Activated T-cell treated with anti-CD3 and anti-CD28 coated beads, Interleukin-2, amount 50 U/mL, for 24 hours (primary cell): ENCODE measurements around the gene TSR3.

Experiments used
- DNase-seq: peaks from one replicate; pipeline ENCODE4 v3.0.0-alpha.2; 2020
- H3K27ac Mint-ChIP-seq: 2 replicates; pipeline ENCODE4 v1.8.0; 2020; ENCODE audit warnings: mild to moderate bottlenecking, mixed read lengths
- H3K27me3 Mint-ChIP-seq: 2 replicates; pipeline ENCODE4 v1.8.0; 2020; ENCODE audit warnings: mixed read lengths
- H3K36me3 Mint-ChIP-seq: 2 replicates; pipeline ENCODE4 v1.8.0; 2020; ENCODE audit warnings: low read depth, mixed read lengths
- H3K4me1 Mint-ChIP-seq: 2 replicates; pipeline ENCODE4 v1.8.0; 2020; ENCODE audit warnings: low read depth, mixed read lengths
- H3K4me3 Mint-ChIP-seq: 2 replicates; pipeline ENCODE4 v1.8.0; 2020; ENCODE audit warnings: mild to moderate bottlenecking, moderate library complexity, mixed read lengths
- H3K9me3 Mint-ChIP-seq: 2 replicates; pipeline ENCODE4 v1.8.0; 2020; ENCODE audit warnings: mixed read lengths

The TSR3 gene

GRCh38 chr16:1351582-1352362, at the start of gene TSR3, which contains the start of gene GNPTG:
Gene TSR3 (minus strand): TSS chr16:1351878. CDS start chr16:1351804, 74 bp downstream.
Gene GNPTG (plus strand): TSS chr16:1351931. CDS start chr16:1351966, 35 bp downstream.
- peaks cover 36% of the 10 kb centered on the region for H3K36me3 Mint-ChIP-seq

GRCh38 chr16:1401061-1401757, 49.5 kb upstream of the TSR3 start:
- Mint-ChIP-seq H3K4me1 (no peaks in the 10 kb centered on the region), H3K9me3 (no peaks in the 10 kb centered on the region), H3K27ac (no peak overlapping the region), H3K27me3 (no peaks in the 10 kb centered on the region), H3K4me3 (no peak overlapping the region), H3K36me3 (peaks cover 44% of the 10 kb centered on the region)
- DNase-seq: no peak

More at GRCh38 chr16:1351582-1352362, at the start of gene TSR3, which contains the start of gene GNPTG:
- Mint-ChIP-seq H3K4me1 (peaks cover 39% of the 10 kb centered on the region), H3K9me3 (no peaks in the 10 kb centered on the region), H3K27ac (peak within 1 kb of the TSS; percentile 88), H3K4me3 (peak within 1 kb of the TSS; percentile 85), H3K27me3 (no peaks in the 10 kb centered on the region)
- peak; percentile 91 for DNase-seq

DNA sequence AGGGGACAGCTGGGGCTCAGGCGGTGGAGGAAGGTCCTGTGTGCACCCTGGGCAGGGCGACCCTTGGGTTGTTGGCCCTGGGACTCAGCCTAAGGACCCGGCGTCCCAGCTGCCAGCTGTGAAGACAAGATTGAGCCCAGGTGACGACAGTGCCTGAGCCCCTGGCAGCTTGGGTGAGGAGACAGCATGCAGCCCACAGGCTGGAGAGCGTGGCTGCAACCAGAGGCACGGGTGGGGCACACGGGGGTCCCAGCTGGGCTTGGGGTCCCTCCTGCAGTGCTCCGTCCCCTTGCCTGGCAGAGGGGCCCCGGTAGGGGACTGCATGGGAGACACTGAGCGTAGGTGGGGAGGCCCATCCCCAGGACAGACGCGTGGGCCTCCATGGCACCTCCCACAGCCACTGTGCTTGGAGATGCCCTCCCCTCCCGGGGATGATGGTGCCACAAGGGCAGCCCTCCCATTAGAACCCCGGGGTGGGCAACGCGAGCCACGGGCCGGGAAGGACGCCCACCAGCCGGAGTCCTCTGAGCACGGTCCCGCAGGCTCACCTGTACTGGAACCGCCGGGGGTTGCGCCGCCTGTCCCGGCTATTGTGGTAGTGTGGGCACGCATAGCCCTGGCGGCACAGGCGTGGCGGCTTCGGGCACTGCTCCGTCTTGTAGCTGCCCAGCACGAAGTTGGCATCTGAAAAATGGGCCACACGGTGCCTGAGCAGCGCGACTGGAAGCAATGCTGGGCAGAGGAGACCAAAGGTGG, 47.3 kb upstream of the TSR3 start:
- no peaks in the 10 kb centered on the region for H3K9me3 Mint-ChIP-seq

GRCh38 chr16:1398351-1398750, 46.7 kb upstream of the TSR3 start:
- DNase-seq: no peak
- Mint-ChIP-seq H3K4me1 (no peaks in the 10 kb centered on the region), H3K27me3 (no peaks in the 10 kb centered on the region), H3K9me3 (no peaks in the 10 kb centered on the region), H3K27ac (no peak overlapping the region), H3K4me3 (no peak overlapping the region), H3K36me3 (peaks cover 41% of the 10 kb centered on the region)

More for the DNA sequence above, 47.3 kb upstream of the TSR3 start:
- no peak overlapping the region for H3K27ac Mint-ChIP-seq
- no peaks in the 10 kb centered on the region for H3K4me1 Mint-ChIP-seq
- H3K27me3 Mint-ChIP-seq: no peaks in the 10 kb centered on the region
- no peak overlapping the region for H3K4me3 Mint-ChIP-seq
- peaks cover 42% of the 10 kb centered on the region for H3K36me3 Mint-ChIP-seq
- DNase-seq: no peak

DNA sequence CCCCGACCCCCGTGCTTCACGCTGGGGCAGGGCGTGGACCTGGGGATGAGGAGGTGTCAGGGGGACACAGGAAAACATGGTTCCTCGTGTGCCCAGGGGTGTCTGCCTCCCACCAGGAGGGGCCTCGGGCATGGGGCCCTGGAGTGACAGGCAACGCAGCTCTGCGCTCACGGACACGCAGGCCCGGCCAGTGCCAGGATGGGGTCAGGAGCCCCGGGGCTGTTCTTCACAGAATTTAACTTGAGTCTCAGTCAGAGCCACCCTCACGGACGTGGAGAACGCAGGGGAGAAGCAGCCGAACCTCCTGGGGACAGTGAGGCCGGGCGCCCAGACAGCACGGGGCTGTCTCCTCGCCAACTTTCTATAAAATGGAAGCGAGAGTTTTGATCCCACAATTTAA, 46.1 kb upstream of the TSR3 start:
- no peak for DNase-seq
- Mint-ChIP-seq H3K36me3 (peaks cover 43% of the 10 kb centered on the region), H3K27me3 (no peaks in the 10 kb centered on the region), H3K4me1 (no peaks in the 10 kb centered on the region), H3K9me3 (no peaks in the 10 kb centered on the region), H3K4me3 (no peak overlapping the region), H3K27ac (no peak overlapping the region)

DNA sequence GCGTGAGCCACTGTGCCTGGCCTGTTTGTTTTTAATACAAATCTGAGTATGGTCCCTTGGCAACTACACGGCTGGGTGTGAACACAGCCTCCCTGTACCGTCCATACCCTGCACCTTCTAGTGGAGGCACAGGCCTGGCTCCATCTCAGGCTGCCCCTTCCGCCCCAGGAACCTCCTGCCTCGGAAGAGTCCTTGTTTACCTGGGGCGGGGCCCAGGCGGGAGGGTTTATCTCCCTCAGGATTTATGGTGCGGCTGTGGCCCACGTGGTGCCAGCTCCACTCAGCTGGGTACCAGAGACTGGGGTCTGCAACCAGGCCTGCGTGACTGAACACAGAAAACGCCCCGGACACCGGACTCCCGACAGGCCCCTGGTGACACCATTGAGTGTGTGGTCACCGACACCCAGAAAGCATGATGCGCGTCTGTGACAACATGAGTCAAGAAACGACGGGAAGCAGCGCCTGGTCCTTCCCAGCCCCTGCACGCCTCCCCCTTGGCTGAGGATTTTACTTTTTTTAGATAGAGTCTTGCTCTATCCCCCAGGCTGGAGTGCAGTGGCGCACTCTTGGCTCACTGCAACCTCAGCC, 43.9 kb upstream of the TSR3 start:
- Mint-ChIP-seq H3K4me1 (no peaks in the 10 kb centered on the region), H3K36me3 (peaks cover 49% of the 10 kb centered on the region), H3K9me3 (no peaks in the 10 kb centered on the region), H3K27me3 (no peaks in the 10 kb centered on the region), H3K27ac (no peak overlapping the region), H3K4me3 (no peak overlapping the region)
- no peak for DNase-seq

DNA sequence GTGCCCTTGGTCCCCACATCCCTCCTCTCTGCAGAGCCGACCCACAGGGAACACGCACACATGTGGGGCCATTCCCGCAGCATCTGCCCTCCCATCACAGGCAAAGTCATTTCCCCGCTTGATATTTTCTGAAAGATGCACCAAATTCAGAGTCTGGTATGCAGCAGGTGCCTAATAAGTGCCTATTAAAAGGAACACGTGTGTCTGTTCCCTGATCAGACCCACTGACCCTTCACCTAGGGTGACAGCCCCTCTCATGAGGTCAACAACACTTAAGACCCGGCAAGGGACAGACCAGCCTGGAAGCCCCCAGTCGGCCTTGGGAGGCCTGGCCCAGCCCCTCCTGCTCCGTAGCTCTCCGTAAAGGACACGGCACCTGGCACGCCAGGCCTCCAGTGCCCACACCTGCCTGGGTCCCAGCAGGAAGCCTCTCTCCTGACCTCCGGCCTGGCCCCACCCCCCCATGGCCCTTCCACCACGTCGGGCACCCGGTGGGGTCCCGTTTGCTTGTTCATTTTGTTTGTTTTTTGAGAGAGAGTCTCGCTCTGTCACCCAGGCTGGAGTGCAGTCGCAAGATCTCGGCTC, 42.8 kb upstream of the TSR3 start:
- H3K9me3 Mint-ChIP-seq: no peaks in the 10 kb centered on the region

DNA sequence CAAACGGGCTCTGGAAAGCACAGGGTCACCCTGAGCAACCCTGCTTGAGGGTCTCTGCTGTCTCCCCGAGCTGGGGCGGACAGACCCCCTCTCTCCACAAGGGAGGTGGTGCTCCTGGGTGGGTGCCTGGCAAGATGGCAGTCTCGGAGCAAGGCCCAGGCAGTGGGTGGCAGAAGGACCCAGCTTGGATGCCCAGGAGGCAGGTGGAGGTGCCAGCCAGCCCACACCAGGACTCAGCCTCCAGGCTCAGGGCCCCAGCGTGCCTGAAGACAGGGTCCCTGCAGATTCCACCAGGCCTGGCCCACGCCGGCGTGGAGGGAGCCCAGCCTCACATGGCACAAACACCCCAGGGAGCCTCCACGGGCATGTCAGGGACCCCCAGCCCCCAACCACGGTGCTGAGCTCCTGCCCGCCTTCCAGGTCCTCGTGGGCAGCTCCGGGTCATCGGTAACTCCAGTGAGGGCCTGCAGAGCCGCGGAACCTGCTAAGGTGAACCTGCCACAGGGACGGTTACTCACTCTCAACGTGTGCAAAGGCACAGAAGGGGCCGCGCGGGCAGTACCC, 42.0 kb upstream of the TSR3 start:
- Mint-ChIP-seq H3K4me3 (no peak overlapping the region), H3K9me3 (no peaks in the 10 kb centered on the region), H3K27me3 (no peaks in the 10 kb centered on the region), H3K36me3 (peaks cover 48% of the 10 kb centered on the region), H3K27ac (no peak overlapping the region), H3K4me1 (no peaks in the 10 kb centered on the region)
- DNase-seq: no peak

More for the DNA sequence above, 42.8 kb upstream of the TSR3 start:
- Mint-ChIP-seq H3K4me1 (no peaks in the 10 kb centered on the region), H3K27me3 (no peaks in the 10 kb centered on the region), H3K4me3 (no peak overlapping the region), H3K27ac (no peak overlapping the region), H3K36me3 (peaks cover 50% of the 10 kb centered on the region)
- no peak for DNase-seq

GRCh38 chr16:1392826-1393225, 41.1 kb upstream of the TSR3 start:
- Mint-ChIP-seq H3K4me3 (no peak overlapping the region), H3K27ac (no peak overlapping the region), H3K9me3 (no peaks in the 10 kb centered on the region), H3K4me1 (no peaks in the 10 kb centered on the region), H3K36me3 (peaks cover 39% of the 10 kb centered on the region), H3K27me3 (no peaks in the 10 kb centered on the region)
- no peak for DNase-seq

- H3K27ac Mint-ChIP-seq: peak overlapping the region; percentile 18
These were observed 38.6 kb upstream of the TSR3 start for GRCh38 chr16:1390239-1390779.

DNA sequence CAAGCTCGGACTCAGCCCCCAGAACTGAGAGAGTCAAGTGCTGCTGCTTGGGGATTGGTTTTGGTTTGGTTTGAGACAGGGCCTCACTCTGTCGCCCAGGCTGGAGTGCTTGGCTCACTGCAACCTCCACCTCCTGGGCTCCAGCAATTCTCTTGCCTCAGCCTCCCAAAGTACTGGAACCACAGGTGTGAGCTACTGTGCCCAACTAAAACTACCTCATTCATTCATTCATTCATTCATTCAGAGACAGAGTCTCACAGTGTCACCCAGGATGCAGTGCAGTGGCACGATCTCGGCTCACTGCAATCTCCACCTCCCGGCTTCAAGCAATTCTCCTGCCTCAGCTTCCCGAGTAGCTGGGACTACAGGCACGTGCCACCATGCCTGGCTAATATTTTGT, 38.1 kb upstream of the TSR3 start:
- H3K36me3 Mint-ChIP-seq: peaks cover 40% of the 10 kb centered on the region
- no peaks in the 10 kb centered on the region for H3K4me1 Mint-ChIP-seq

More at GRCh38 chr16:1390239-1390779, 38.6 kb upstream of the TSR3 start:
- DNase-seq: no peak
- no peak overlapping the region for H3K4me3 Mint-ChIP-seq
- no peaks in the 10 kb centered on the region for H3K4me1 Mint-ChIP-seq
- peaks cover 37% of the 10 kb centered on the region for H3K36me3 Mint-ChIP-seq
- no peaks in the 10 kb centered on the region for H3K27me3 Mint-ChIP-seq
- H3K9me3 Mint-ChIP-seq: no peaks in the 10 kb centered on the region

DNA sequence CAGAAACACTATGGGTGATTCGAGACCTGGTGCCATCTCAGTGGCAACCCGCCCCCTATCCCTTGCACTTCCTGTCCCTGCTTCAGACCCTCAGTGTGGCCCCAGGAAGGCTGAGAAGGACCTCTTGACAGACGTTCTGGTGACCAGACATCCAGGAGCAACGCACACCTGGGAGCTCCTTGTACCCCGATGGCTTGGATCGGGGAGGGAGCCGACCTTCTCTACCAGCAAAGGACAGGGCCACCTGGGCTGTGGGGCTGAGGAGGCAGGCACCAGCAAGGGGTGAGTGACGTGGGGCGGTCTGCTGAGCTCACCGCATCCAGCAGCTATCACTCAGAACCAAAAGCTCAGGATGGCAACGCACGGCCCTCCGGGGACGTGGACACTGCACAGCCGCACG, 35.7 kb upstream of the TSR3 start:
- no peak for DNase-seq
- H3K27me3 Mint-ChIP-seq: no peaks in the 10 kb centered on the region
- H3K9me3 Mint-ChIP-seq: no peaks in the 10 kb centered on the region
- H3K4me3 Mint-ChIP-seq: no peak overlapping the region
- H3K36me3 Mint-ChIP-seq: peaks cover 28% of the 10 kb centered on the region
- no peaks in the 10 kb centered on the region for H3K4me1 Mint-ChIP-seq
- H3K27ac Mint-ChIP-seq: no peak overlapping the region

More for the DNA sequence above, 38.1 kb upstream of the TSR3 start:
- Mint-ChIP-seq H3K27me3 (no peaks in the 10 kb centered on the region), H3K4me3 (no peak overlapping the region), H3K9me3 (no peaks in the 10 kb centered on the region), H3K27ac (no peak overlapping the region)
- no peak for DNase-seq

DNA sequence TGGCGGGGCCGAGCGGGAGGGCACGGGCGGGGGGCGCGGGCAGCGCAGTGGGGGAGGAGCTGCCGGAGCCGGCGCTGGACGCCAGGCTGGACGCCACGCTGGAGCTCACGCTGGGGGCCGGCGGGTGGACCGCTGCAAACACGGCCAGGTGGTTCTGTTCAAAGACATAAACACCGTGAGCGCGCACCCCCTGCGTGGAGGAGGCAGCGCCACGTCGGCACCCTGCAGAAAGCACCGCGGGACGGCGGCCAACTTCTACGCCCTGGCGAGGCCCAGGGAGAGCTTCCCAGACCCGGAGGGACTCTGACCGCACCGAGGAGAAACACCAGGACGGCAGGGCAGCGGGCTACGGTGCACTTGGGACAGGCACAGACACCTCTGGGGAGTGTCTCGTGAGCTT, 33.6 kb upstream of the TSR3 start:
- peaks cover 23% of the 10 kb centered on the region for H3K36me3 Mint-ChIP-seq
- no peak overlapping the region for H3K27ac Mint-ChIP-seq
- H3K4me3 Mint-ChIP-seq: no peak overlapping the region
- no peak for DNase-seq
- peaks cover under 1% of the 10 kb centered on the region for H3K4me1 Mint-ChIP-seq
- H3K27me3 Mint-ChIP-seq: no peaks in the 10 kb centered on the region
- H3K9me3 Mint-ChIP-seq: no peaks in the 10 kb centered on the region
